Anterior cingulate cortex (tissue), 58 donors: ENCODE data around the gene FSIP1.
A peak's percentile ranks its signal among the peaks of the same experiment; 100 is the strongest.

ENCODE experiments used
- DNase-seq, 58 donors: peaks; one replicate each; lab custom pipeline; 2025; lab: John Stamatoyannopoulos, UW

The FSIP1 gene

GRCh38 chr15:39586387-39587095, 196.1 kb downstream of the FSIP1 start:
- DNase-seq, result peak in 1 of 58 donors; percentile 9

- no peak for DNase-seq
Observed at GRCh38 chr15:39585871-39586301, 196.8 kb downstream of the FSIP1 start.

GRCh38 chr15:39585389-39585841, 197.2 kb downstream of the FSIP1 start:
- no peak for DNase-seq

GRCh38 chr15:39584662-39585388, 197.8 kb downstream of the FSIP1 start:
- no peak for DNase-seq

- no peak for DNase-seq
Observed at GRCh38 chr15:39584266-39584659, 198.4 kb downstream of the FSIP1 start.

- no peak for DNase-seq
Observed at GRCh38 chr15:39583596-39584265, 198.9 kb downstream of the FSIP1 start.

GRCh38 chr15:39582977-39583595, 199.6 kb downstream of the FSIP1 start:
- DNase-seq, result no peak

- peak in 1 of 58 donors; percentile 6 for DNase-seq
Observed at GRCh38 chr15:39582286-39582976, 200.2 kb downstream of the FSIP1 start.

- DNase-seq, result peak in 1 of 58 donors; percentile 5
Observed at GRCh38 chr15:39581793-39582285, 200.8 kb downstream of the FSIP1 start.

GRCh38 chr15:39581242-39581792, 201.3 kb downstream of the FSIP1 start:
- DNase-seq, result no peak

- DNase-seq, result peak in 5 of 58 donors; percentile 10 to 47 (median 32)
Observed at GRCh38 chr15:39580485-39581241, 202.0 kb downstream of the FSIP1 start, which contains the start of gene THBS1. Gene THBS1, plus strand, starts transcription at chr15:39581079. Its CDS starts 779 bp downstream, at chr15:39581858.

- DNase-seq, result peak in 54 of 58 donors; percentile 30 to 85 (median 60)
Observed at GRCh38 chr15:39580117-39580484, 202.5 kb downstream of the FSIP1 start.

GRCh38 chr15:39579487-39580116, 203.0 kb downstream of the FSIP1 start:
- DNase-seq, result peak in 6 of 58 donors; percentile 6 to 53 (median 28)

- DNase-seq, result no peak
Observed at GRCh38 chr15:39578851-39579486, 203.7 kb downstream of the FSIP1 start.

GRCh38 chr15:39575180-39575579, 207.5 kb downstream of the FSIP1 start:
- no peak for DNase-seq

GRCh38 chr15:39574427-39574826, 208.2 kb downstream of the FSIP1 start:
- no peak for DNase-seq

- no peak for DNase-seq
Observed at GRCh38 chr15:39573844-39574243, 208.8 kb downstream of the FSIP1 start.

- DNase-seq, result no peak
Observed at GRCh38 chr15:39573287-39573686, 209.4 kb downstream of the FSIP1 start.
